Spleen (tissue), 11 donors: ENCODE data around the gene CLEC16A. TPM values are rescaled to one million over a fixed set of nuclear protein-coding genes. Genes with fewer than 3 reads are reported as not detected.
A peak's percentile ranks its signal among the peaks of the same experiment; 100 is the strongest.

Source experiments
- DNase-seq: peaks from one replicate; pipeline ENCODE4 v3.0.0-alpha.2; 2020
- H3K27ac ChIP-seq, 8 donors: fragments of 200-600 bp; sonication (generic) in 7 of 8; 1 replicate in 4 of 8; 2 replicates in 4 of 8; pipeline versions ENCODE4 v1.5.0 to v1.8.0; 2016 to 2021; ENCODE audit warnings: inconsistent platforms in 4 of 8, mild to moderate bottlenecking in 4 of 8, moderate library complexity in 1 of 8
- H3K27me3 ChIP-seq, 7 donors: fragments of 200-600 bp; sonication (generic) in 6 of 7; replicated peaks in 1 of 7; 1 replicate in 4 of 7; 2 replicates in 3 of 7; pipeline versions ENCODE4 v1.5.0 to v1.8.0; 2016 to 2021; ENCODE audit warnings: inconsistent platforms in 3 of 7, mild to moderate bottlenecking in 1 of 7
- H3K36me3 ChIP-seq, 6 donors: fragments of 200-600 bp; sonication (generic) in 5 of 6; 1 replicate in 4 of 6; 2 replicates in 2 of 6; pipeline versions ENCODE4 v1.5.0 to v1.8.0; 2016 to 2021; ENCODE audit warnings: inconsistent platforms in 2 of 6
- H3K4me1 ChIP-seq, 6 donors: fragments of 200-600 bp; sonication (generic) in 5 of 6; 1 replicate in 3 of 6; 2 replicates in 3 of 6; pipeline versions ENCODE4 v1.5.0 to v1.8.0; 2016 to 2021; ENCODE audit warnings: inconsistent platforms in 3 of 6
- H3K4me3 ChIP-seq, 8 donors: fragments of 200-600 bp; sonication (generic) in 7 of 8; 1 replicate in 4 of 8; 2 replicates in 4 of 8; pipeline versions ENCODE4 v1.5.0 to v1.8.0; 2016 to 2021; ENCODE audit warnings: inconsistent platforms in 4 of 8, mild to moderate bottlenecking in 4 of 8, moderate library complexity in 2 of 8
- H3K9me3 ChIP-seq, 8 donors: fragments of 200-600 bp; sonication (generic) in 7 of 8; 1 replicate in 4 of 8; 2 replicates in 4 of 8; pipeline versions ENCODE4 v1.5.0 to v1.8.0; 2016 to 2021; ENCODE audit warnings: inconsistent platforms in 4 of 8
- POLR2A ChIP-seq, 3 donors: fragments of 450-650 bp; IDR thresholded peaks; one replicate each; pipeline ENCODE4 v1.5.1; 2017; ENCODE audit warnings: antibody characterized with exemption in 3 of 3, mild to moderate bottlenecking in 1 of 3
- POLR2AphosphoS5 ChIP-seq, 3 donors: sonication (generic); formaldehyde crosslinking; IDR thresholded peaks; one replicate each; pipeline ENCODE4 v1.5.1; 2017; ENCODE audit warnings: antibody characterized with exemption in 3 of 3
- WGBS, 5 donors: extraction: QIAGEN DNeasy Blood & Tissue Kit in 3 of 5; methylation state at CpG; one replicate each; pipeline versions ENCODE4 v1.1.5 to v1.1.7; 2013 to 2018; 5-methylcytosine and 5-hydroxymethylcytosine counted together
- intact Hi-C: fragments of 100-400 bp; cut with DNase I; formaldehyde crosslinking; loops from one replicate; pipeline ENCODE4 v1.15.0; 2023; ENCODE audit warnings: low total_unique reads
- polyA plus RNA-seq, 3 donors: library from polyadenylated mRNA; stranded (reverse); fragments of 200-250 nt; gene quantifications; one replicate each; pipeline ENCODE4 v1.2.1, GENCODE V29; 2013
- total RNA-seq, 7 donors: library from RNA; depleted of rRNA in 3 of 7; stranded (reverse); fragments of >200 nt in 3 of 7; fragmentation: NEBNext Ultra II Directional in 4 of 7; extraction: Animal tissue kit (Norgen Biotek cat#: 25700) in 4 of 7; gene quantifications; one replicate each; pipeline versions ENCODE4 v1.1.0 to v1.2.1, GENCODE V29; 2016 to 2021
- TF ChIP-seq, protein P1 (sequence below), 11 experiments: fragments of 200-600 bp in 7 of 11; fragments of 450-650 bp in 4 of 11; sonication (generic) in 4 of 11; IDR thresholded peaks in 8 of 11; conservative IDR thresholded peaks in 3 of 11; 1 replicate in 7 of 11; 2 replicates in 4 of 11; pipeline versions ENCODE4 v1.4.0 to v1.8.0; 2016 to 2021; ENCODE audit warnings: antibody characterized with exemption in 11 of 11, inconsistent platforms in 4 of 11, mild to moderate bottlenecking in 1 of 11
- donor health status: healthy with polysubstance abuse.
- donor health status: DM: no; HTN: no; CAD: no; lungs with moderate emphysema.
- donor health status: DM: no; HTN: no; CAD: no.
- donor health status: Bipolar disorder and iron deficiency.
- donor health status: healthy.
- donor health status: DM: no; HTN: no; CAD: no.
- donor health status: DM: yes; HTN: yes; CAD: no.

CLEC16A gene
- total and polyA plus RNA-seq, 10 donors = 7.3 to 54.6 (median 35.1) TPM

DNA sequence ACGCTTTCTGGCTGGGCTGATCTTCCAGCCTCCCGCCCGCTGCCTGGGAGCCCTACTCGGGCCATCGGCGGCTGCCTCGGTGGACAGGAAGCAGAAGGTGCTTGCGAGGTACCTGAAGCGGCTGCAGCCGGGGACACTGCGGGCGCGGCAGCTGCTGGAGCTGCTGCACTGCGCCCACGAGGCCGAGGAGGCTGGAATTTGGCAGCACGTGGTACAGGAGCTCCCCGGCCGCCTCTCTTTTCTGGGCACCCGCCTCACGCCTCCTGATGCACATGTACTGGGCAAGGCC lies 36.7 kb upstream of the CLEC16A start:
- TF ChIP-seq POLR2A (IDR thresholded peaks at IDR 0.05) = no peak
- peak in 1 of 3 donors; percentile 54 for TF ChIP-seq POLR2AphosphoS5 (IDR thresholded peaks at IDR 0.05)
- TF ChIP-seq, protein P1, sequence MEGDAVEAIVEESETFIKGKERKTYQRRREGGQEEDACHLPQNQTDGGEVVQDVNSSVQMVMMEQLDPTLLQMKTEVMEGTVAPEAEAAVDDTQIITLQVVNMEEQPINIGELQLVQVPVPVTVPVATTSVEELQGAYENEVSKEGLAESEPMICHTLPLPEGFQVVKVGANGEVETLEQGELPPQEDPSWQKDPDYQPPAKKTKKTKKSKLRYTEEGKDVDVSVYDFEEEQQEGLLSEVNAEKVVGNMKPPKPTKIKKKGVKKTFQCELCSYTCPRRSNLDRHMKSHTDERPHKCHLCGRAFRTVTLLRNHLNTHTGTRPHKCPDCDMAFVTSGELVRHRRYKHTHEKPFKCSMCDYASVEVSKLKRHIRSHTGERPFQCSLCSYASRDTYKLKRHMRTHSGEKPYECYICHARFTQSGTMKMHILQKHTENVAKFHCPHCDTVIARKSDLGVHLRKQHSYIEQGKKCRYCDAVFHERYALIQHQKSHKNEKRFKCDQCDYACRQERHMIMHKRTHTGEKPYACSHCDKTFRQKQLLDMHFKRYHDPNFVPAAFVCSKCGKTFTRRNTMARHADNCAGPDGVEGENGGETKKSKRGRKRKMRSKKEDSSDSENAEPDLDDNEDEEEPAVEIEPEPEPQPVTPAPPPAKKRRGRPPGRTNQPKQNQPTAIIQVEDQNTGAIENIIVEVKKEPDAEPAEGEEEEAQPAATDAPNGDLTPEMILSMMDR (IDR thresholded peaks at IDR 0.05 in 8 of 11, conservative IDR thresholded peaks at IDR 0.05 in 3 of 11) = no peak
- peaks cover 0 to 100% (median 74%) of the 10 kb centered on the region in 6 donors for H3K36me3 ChIP-seq
- peaks cover 0 to 6% (median 0%) of the 10 kb centered on the region in 8 donors for H3K9me3 ChIP-seq
- 88 to 95% (median 90%) methylated on average over 15 to 21 of the region's 21 CpGs for WGBS, 5 donors
- intact Hi-C loops = no loop called here
- peak overlapping the region in 1 of 8 donors; percentile 24 for H3K27ac ChIP-seq
- peaks cover 0 to 39% (median 11%) of the 10 kb centered on the region in 6 donors for H3K4me1 ChIP-seq
- H3K27me3 ChIP-seq = no peaks in the 10 kb centered on the region
- DNase-seq = peak; percentile 69
- no peak overlapping the region for H3K4me3 ChIP-seq

DNA sequence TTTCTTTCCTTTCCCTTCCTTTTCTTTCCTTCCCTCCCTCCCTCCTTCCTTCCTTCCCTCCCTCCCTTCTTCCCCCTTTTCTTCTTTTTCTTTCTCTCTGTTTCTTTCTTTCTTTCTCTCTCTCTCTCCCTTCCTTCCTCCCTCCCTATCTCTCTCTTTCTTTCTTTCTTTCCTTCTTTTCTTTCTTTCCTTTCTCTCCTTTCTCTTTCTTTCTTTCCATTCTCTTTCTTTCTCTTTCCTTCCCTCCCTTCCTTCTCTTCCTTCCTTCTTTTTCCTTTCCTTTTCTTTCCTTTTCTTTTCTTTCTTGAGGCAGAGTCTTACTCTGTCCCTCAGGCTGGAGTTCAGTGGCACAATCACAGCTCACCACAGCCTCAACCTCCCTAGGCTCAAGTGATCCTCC lies 33.1 kb upstream of the CLEC16A start:
- Histone ChIP-seq H3K4me3 (no peak overlapping the region), H3K9me3 (no peaks in the 10 kb centered on the region), H3K4me1 (peaks cover 0 to 75% (median 29%) of the 10 kb centered on the region in 6 donors), H3K27me3 (no peaks in the 10 kb centered on the region), H3K36me3 (peaks cover 0 to 100% (median 48%) of the 10 kb centered on the region in 6 donors), H3K27ac (peak overlapping the region in 4 of 8 donors; percentile 53 to 74 (median 62))
- no peak for DNase-seq
- intact Hi-C loops = loop anchor here (10.0 kb wide), 2 partner anchors 166 to 386 kb away; partner anchors contain the start of gene NUBP1
- TF ChIP-seq POLR2A (IDR thresholded peaks at IDR 0.05) (no peak), POLR2AphosphoS5 (IDR thresholded peaks at IDR 0.05) (no peak)
- TF ChIP-seq, protein P1 (IDR thresholded peaks at IDR 0.05 in 8 of 11, conservative IDR thresholded peaks at IDR 0.05 in 3 of 11) = no peak

DNA sequence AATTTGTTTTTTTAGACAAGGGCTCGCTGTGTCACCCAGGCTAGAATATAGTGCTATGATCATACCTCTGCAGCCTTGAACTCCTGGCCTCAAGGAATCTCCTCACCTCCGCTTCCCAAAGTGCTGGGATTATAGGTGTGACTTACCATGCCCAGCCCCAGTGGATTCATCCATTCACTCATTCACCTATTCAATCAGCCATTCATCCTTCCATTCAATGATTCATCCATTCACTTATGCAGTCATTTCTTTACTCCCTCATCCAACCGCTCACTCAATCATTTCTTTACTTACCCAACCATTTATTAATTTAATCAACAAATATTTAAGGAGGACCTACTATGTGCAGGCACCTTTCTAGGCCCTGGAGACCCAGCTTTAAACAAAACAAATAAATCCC lies 27.8 kb upstream of the CLEC16A start:
- no peaks in the 10 kb centered on the region for H3K9me3 ChIP-seq
- intact Hi-C loops = loop anchor here (10.0 kb wide), 2 partner anchors 172 to 392 kb away; partner anchors contain the start of gene NUBP1
- H3K4me1 ChIP-seq = peaks cover 13 to 85% (median 52%) of the 10 kb centered on the region in 6 donors
- H3K27ac ChIP-seq = peak overlapping the region in 4 of 8 donors; percentile 12 to 72 (median 36)
- TF ChIP-seq POLR2A (IDR thresholded peaks at IDR 0.05) (no peak), POLR2AphosphoS5 (IDR thresholded peaks at IDR 0.05) (no peak)
- TF ChIP-seq, protein P1 (IDR thresholded peaks at IDR 0.05 in 8 of 11, conservative IDR thresholded peaks at IDR 0.05 in 3 of 11) = no peak
- no peak for DNase-seq
- no peaks in the 10 kb centered on the region for H3K27me3 ChIP-seq
- WGBS, 5 donors = 59 to 67% (median 65%) methylated on average over 3 of the region's 3 CpGs
- peaks cover 0 to 100% (median 27%) of the 10 kb centered on the region in 6 donors for H3K36me3 ChIP-seq
- no peak overlapping the region for H3K4me3 ChIP-seq

DNA sequence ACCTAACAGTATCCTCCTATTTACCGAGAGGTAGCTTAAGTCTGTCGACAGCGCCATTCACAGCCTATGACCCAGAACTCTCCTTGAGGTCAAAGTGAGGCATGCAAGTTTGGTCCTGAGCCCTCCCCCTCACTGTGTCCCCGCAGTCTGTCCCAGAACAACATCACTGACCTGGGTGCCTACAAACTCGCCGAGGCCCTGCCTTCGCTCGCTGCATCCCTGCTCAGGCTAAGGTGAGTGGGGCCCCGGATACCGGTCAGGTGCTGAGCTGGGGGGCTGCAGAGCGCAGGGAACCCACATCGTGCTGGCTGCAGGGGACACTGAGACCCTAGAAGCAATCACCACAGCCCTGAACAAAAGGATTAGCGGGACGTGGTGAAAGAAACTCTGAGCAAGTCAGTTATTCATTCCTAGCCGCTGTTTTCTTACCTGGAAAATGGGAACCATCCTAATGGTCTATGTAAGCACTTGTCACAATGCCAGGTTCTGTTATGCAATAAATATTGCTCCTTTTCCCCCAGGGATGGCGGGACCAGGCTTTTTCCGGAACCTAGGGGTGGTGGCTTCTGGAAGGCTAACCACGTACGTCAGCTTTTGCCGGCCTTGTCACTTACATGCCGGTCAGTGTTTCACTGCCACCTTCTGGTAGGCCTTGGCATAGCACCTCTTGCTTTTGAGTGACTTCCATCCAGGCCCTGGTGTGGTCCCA lies 25.9 kb upstream of the CLEC16A start:
- WGBS, 5 donors = 54 to 59% (median 58%) methylated on average over 21 of the region's 21 CpGs
- Histone ChIP-seq H3K4me1 (peaks cover 18 to 85% (median 49%) of the 10 kb centered on the region in 6 donors), H3K4me3 (peak overlapping the region in 2 of 8 donors; percentile 3 to 36), H3K9me3 (no peaks in the 10 kb centered on the region), H3K27ac (peak overlapping the region in 6 of 8 donors; percentile 22 to 78 (median 50)), H3K36me3 (peaks cover 0 to 100% (median 41%) of the 10 kb centered on the region in 6 donors), H3K27me3 (no peaks in the 10 kb centered on the region)
- DNase-seq = peak; percentile 92
- TF ChIP-seq POLR2A (IDR thresholded peaks at IDR 0.05) = no peak
- TF ChIP-seq, protein P1 (IDR thresholded peaks at IDR 0.05 in 8 of 11, conservative IDR thresholded peaks at IDR 0.05 in 3 of 11) = peak; percentile 87 to 97 (median 95)
- TF ChIP-seq POLR2AphosphoS5 (IDR thresholded peaks at IDR 0.05) = peak; percentile 64 to 91 (median 72)
- intact Hi-C loops = loop anchor here (10.0 kb wide), 2 partner anchors 174 to 394 kb away; partner anchors contain the start of gene NUBP1
